GM12872 (cell line): ENCODE data around the gene AP1G1.

Experiments used
- TF ChIP-seq, protein P1 (sequence below): IDR thresholded peaks from 3 replicates; pipeline ENCODE4 v1.5.1; 2011; ENCODE audit warnings: low read depth, mild to moderate bottlenecking, low read length, moderate library complexity; ENCODE audit not compliant: insufficient read depth

The AP1G1 gene

DNA sequence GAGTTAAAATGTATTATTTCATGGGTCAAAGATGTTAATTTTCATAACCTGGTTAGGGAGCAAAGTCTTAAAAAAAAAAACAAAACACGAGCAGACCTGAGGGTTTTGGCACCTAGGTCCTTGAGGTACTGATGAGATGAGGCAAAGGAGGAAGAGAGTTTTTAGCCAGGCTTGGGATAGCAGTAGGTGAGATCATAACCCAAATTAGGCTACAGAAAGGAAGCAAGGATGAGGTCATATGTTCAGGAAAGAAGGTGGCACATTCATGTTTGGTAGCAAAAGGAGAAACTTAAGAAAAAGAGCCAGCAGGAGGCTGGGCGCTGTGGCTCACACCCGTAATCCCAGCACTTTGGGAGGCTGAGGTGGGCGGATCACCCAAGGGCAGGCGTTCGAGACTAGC lies 40.0 kb upstream of the AP1G1 start:
- TF ChIP-seq, protein P1, sequence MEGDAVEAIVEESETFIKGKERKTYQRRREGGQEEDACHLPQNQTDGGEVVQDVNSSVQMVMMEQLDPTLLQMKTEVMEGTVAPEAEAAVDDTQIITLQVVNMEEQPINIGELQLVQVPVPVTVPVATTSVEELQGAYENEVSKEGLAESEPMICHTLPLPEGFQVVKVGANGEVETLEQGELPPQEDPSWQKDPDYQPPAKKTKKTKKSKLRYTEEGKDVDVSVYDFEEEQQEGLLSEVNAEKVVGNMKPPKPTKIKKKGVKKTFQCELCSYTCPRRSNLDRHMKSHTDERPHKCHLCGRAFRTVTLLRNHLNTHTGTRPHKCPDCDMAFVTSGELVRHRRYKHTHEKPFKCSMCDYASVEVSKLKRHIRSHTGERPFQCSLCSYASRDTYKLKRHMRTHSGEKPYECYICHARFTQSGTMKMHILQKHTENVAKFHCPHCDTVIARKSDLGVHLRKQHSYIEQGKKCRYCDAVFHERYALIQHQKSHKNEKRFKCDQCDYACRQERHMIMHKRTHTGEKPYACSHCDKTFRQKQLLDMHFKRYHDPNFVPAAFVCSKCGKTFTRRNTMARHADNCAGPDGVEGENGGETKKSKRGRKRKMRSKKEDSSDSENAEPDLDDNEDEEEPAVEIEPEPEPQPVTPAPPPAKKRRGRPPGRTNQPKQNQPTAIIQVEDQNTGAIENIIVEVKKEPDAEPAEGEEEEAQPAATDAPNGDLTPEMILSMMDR = no peak

DNA sequence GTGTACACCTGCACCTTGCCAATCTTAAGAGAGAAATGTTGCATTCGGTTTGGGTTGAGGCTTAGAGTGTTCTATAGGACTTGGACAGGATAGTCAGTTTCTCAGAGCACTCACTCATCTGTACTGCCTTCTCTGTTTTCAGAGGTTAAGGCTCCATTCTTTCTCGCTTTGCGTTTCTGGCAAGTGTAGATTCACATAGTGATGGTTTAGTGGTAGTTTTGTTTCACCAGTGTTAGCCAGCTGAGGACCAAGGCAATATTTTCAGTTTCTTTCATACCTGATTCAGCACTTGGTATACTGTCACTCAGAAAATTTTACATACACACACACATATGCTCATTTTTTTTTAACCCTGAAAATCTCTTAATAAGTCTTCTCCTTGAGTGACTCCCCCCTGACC lies 38.5 kb upstream of the AP1G1 start:
- TF ChIP-seq, protein P1 = no peak

DNA sequence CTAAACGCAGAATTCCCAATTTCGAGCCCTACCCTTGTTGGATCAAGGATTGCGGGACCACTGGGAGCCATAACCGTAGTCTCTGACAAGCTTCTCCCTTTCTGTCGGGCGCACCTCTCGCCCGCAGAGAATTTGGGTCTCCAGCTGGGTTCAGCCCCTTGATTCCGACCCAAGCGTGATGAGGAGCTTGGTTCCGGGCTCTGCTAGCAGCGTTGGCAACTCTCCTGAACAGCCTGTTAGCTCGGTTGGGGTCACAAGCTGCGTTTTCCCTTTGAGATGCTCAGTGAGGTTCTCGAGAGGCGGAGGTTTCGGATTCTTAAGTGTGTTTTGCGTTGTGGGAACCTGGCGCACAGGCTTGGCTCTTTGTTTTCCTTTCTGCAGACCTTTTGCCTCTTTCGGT lies 37.8 kb upstream of the AP1G1 start:
- TF ChIP-seq, protein P1 = no peak

DNA sequence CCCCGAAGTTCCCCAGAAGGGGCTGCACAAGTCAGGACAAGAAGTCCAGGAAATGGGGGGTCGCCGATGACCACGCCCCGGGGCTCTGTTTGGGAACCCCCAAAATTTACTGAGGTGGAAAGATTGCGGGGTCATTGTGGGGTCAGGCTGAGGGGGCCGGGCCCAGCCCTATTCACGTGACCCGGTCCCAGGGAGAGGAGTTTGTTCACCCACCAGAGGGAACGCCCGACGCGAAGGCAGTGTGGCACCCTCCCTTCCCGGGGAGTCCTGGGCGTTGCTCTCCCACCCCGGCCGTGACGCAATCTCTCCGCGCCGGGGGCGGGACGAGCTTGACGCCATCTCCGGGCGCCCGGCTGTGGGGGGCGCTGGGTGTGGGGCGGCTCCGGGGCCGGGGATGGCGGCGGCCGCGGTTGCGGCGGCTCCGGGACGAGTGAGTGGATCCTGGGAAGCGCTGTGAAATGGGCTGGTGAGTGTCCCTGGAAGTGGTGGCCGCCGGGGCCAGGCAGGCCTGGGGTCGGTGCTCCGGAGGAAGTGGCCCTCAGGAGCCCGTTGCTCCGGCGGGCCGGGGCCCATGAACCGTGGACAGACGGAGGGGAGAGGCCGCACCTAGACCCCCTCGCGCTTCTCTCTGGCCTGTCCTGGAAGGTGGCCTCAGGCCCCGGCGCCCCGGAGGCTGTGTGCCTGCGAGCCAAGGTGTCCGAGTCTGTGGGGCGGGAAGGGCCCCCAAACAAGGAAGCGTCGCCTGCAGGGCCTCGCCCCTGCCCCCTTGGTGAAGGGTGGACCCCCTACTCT lies 37.2 kb upstream of the AP1G1 start, which contains the start of gene ATXN1L:
Gene ATXN1L (plus strand): TSS at position 338 of the 792 bp plus-strand sequence. CDS start 3,765 bp downstream, outside the sequence.
- TF ChIP-seq, protein P1 = no peak

DNA sequence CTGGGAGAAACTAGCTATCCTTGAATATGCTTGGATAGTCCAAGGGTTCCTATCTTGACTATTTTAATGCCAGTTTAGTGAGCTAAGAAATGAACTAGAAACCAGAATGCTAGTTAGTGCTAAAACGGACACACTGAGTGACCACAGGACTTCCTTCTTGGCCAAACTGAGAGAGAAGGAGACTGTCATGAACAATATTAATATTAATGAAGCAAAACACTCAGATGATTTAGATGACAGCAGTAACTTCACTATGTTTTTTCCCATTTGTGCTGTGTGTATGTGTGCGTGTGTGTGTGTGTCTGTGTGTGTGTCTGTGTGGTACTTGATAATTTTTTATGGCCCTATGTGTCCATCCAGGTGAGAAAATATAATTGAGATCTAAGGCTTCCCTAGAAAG lies 34.9 kb upstream of the AP1G1 start:
- TF ChIP-seq, protein P1 = no peak

DNA sequence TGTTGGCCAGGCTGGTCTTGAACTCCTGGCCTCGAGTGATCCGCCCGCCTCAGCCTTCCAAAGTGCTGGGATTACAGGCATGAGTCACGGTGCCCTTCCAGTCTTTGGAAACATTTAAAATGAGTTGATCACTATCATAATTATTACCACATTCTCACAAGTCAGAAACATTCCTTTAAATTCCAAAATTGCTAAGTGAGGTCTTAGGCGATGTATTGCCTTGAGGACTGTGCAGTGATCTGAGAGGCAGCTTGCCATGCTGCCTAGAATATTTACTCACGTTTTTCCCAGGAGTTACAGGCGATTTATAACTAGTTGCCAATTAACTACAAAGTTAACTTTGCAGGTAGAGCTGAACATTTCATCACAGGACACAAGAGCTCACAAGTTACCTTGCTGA lies 31.4 kb upstream of the AP1G1 start:
- TF ChIP-seq, protein P1 = no peak

DNA sequence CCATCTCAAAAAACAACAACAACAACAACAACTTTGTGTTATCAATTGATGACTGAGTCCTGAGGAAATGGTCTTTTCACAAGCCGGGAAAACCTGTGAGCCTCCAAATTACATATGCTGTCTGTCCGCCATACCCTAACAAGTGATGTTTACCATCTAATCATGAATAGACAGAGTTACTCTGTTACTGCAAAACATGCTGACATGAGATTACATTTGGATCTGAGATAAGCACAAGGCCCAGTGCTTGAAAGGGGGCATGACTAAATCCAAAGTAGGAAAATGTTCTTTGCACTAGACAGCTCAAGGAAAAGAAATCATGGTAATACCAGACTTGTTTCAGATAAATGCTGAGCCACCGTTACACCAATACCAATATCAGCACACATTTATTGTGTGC lies 28.5 kb upstream of the AP1G1 start:
- TF ChIP-seq, protein P1 = no peak
